Activated gamma-delta T cell treated with Interleukin-2 at 50 U/mL for 16 hours (primary cell): ENCODE measurements around the gene MINDY4B.

Experiments
- DNase-seq: peaks from one replicate; pipeline ENCODE4 v3.0.0-alpha.2; 2020

Gene MINDY4B

GRCh38 chr3:150905339-150905738, at the start of gene MINDY4B:
MINDY4B (minus strand) TSS chr3:150905439; CDS start chr3:150905439, 0 bp downstream.
- no peak for DNase-seq

- DNase-seq, result no peak
Observed at GRCh38 chr3:150951923-150952322, 46.7 kb upstream of the MINDY4B start.

- DNase-seq, result no peak
Observed at GRCh38 chr3:150945226-150946032, 40.2 kb upstream of the MINDY4B start.

GRCh38 chr3:150942221-150942620, 37.0 kb upstream of the MINDY4B start:
- no peak for DNase-seq

GRCh38 chr3:150936693-150937092, 31.5 kb upstream of the MINDY4B start:
- no peak for DNase-seq

GRCh38 chr3:150933473-150933995, 28.3 kb upstream of the MINDY4B start:
- DNase-seq, result no peak

- DNase-seq, result no peak
Observed at GRCh38 chr3:150931745-150932144, 26.5 kb upstream of the MINDY4B start.

GRCh38 chr3:150930839-150931238, 25.6 kb upstream of the MINDY4B start:
- no peak for DNase-seq

- no peak for DNase-seq
Observed at GRCh38 chr3:150928234-150928633, 23.0 kb upstream of the MINDY4B start.

- no peak for DNase-seq
Observed at GRCh38 chr3:150926328-150926727, 21.1 kb upstream of the MINDY4B start.

- peak; percentile 33 for DNase-seq
Observed at GRCh38 chr3:150925751-150926201, 20.5 kb upstream of the MINDY4B start.

GRCh38 chr3:150922611-150923010, 17.4 kb upstream of the MINDY4B start:
- no peak for DNase-seq

GRCh38 chr3:150921209-150921608, 16.0 kb upstream of the MINDY4B start:
- no peak for DNase-seq

- DNase-seq, result no peak
Observed at GRCh38 chr3:150920236-150920635, 15.0 kb upstream of the MINDY4B start.

- DNase-seq, result no peak
Observed at GRCh38 chr3:150917951-150918350, 12.7 kb upstream of the MINDY4B start.

GRCh38 chr3:150913133-150913922, 8.1 kb upstream of the MINDY4B start:
- DNase-seq, result no peak

GRCh38 chr3:150912501-150912900, 7.3 kb upstream of the MINDY4B start:
- DNase-seq, result no peak

GRCh38 chr3:150911771-150912170, 6.5 kb upstream of the MINDY4B start:
- no peak for DNase-seq

- DNase-seq, result no peak
Observed at GRCh38 chr3:150906461-150906860, 1.2 kb upstream of the MINDY4B start.

- DNase-seq, result no peak
Observed at GRCh38 chr3:150905746-150906145, 507 bp upstream of the MINDY4B start.

GRCh38 chr3:150902988-150903387, 2.3 kb downstream of the MINDY4B start:
- DNase-seq, result no peak

GRCh38 chr3:150901793-150902192, 3.4 kb downstream of the MINDY4B start:
- no peak for DNase-seq

GRCh38 chr3:150899141-150899540, 6.1 kb downstream of the MINDY4B start:
- no peak for DNase-seq
